HG03175 (cell line): ENCODE data around the gene FAM53A.

Source experiments
- ATAC-seq: cut with Tn5 transposase; IDR thresholded peaks from one replicate; pipeline ENCODE4 v1.9.1; 2021; ENCODE audit warnings: mild to moderate bottlenecking, moderate library complexity; ENCODE audit not compliant: unreplicated experiment

The FAM53A gene

DNA sequence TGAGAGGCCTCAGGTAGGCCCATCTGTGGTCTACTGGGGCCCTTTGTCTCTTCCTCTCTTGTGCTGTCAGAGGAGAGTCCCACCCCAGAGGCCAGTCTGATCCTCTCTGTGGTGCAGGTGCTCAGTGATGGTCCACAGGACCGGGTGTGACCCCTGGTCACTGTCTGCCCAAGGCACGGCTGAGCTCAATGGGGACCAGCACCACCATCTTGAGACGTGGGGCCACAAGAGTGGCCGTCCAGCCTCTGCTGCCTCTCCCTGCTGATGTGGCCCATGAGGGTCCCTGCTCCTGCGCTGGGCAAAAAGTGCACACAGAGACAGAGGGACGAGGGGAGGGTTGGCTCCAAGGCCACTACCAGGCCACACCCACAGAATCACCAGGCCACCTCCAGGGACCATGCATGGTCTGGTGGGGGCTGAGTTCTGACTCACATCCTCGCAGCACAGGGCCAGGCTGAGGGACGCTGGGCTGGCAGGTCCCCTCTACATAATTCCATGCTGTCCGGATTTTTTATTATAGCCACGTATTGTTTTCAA is 88.3 kb downstream of the FAM53A start:
- no peak for ATAC-seq

DNA sequence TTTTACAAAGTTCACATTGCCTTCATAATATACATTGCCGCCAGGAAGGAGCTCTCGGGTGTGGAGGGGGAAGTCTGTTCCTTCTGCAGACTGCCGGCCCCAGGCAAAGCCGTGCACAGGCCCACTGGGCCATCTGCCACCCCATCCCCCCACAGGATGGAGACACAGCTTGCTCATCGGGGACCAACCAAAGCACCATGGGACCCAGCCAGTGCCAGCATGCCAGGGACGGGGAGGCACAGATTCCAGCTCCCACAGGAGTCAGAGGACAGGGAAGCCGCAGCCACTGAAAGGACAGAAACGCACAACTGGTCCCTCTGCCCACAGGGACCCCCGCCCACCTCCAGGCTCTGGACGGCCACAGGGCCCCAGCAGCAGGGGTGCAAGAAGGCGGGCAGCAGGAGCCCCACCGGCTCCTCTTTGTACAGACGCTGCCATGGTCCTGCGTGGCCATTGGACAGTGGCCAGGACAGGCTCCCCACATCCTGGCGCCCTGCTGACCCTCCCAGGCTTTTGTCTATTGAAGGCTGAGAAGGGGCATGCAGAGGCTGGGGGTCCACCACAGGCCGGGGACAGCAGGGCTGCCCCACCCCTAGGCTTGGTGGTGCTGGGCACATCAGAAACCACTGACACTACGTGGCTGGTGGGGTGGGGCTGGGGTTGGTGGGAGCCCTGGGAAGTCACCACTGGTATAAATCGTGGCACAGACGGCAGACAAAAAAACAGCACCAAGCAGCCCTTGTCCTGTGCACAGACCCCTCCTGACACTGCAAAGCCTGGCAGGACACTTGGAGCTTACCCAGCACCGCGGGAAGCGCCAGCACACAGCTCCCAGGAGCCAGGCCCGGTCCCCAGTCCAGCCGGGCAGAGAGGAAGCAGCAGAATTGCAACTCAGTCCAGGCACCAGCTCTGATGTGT is 89.0 kb downstream of the FAM53A start:
- no peak for ATAC-seq

DNA sequence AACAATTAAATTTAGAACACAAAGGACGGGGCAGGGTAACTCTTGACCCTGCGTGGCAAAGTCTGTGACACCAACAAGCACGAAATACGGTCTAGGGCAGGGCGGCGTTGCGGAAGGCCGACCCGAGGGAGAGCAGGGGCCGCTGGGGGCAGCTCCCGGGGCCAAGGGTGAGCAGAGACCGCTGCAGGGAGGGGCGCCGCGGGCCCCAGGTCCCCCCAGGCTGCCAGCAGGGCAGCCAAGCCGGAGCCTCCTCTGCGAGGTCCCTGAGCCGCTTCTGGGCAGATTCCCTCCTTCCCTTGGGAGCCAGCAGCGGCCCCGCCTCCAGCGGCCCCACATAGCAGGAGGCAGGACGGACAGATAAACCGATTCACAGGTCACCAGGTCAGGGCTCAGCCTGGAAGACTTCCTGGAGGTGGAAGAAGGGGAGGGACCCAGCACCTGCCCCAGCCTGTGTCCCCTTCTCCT is 90.2 kb downstream of the FAM53A start:
- no peak for ATAC-seq

DNA sequence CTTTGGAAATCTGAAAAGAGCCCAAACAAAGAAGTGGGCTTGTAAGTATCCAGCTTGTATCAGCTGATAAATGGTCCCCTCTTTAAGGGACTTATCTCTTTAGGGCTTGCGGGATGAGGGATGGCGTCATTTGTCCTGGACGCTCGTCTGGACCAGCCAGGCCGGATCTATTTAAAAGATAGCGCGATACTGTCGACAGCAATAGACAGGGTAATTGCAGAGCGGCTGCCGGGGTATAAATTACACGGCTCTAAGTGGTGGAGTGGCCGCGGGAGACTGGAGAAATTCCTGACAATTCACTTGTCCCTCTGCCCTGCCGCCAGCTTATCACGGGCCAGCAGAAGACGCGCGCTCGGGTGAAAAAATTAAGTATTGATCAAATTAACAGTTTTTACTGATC is 90.7 kb downstream of the FAM53A start:
- no peak for ATAC-seq

DNA sequence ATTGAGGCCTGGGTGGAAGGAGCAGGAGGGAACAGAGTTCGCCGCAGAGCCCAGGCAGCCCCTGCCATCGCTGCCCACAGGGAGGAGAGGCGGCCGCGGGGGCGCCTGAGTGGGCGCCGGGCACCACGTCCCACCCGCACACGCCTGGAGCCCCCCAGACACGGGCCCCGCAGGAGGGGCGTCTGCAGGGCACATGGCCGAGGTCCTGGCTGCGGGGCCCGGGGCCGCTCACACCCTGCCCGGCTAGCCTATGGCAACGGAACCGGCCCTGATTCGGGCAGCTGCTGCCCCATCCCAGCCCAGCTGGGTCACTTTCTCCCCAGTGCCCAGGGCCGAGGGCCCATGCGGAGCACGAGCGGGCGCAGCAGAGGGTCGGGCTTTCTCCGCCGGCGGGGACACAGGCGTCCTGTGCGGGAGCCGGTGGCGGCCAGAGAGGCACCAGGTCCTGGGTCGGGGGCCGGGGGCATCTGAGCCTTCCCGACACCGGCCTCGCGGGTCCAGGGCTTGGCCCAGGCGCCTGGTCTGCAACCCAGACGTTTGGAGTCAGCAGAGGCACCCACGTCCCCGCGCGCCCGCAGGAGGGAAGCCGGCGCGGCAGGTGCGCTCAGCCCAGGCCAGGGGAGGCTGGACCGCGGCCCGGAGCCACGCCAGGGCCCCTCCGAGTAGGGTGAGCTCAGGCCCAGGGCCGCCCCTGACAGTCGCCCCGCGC is 91.2 kb downstream of the FAM53A start:
- no peak for ATAC-seq

DNA sequence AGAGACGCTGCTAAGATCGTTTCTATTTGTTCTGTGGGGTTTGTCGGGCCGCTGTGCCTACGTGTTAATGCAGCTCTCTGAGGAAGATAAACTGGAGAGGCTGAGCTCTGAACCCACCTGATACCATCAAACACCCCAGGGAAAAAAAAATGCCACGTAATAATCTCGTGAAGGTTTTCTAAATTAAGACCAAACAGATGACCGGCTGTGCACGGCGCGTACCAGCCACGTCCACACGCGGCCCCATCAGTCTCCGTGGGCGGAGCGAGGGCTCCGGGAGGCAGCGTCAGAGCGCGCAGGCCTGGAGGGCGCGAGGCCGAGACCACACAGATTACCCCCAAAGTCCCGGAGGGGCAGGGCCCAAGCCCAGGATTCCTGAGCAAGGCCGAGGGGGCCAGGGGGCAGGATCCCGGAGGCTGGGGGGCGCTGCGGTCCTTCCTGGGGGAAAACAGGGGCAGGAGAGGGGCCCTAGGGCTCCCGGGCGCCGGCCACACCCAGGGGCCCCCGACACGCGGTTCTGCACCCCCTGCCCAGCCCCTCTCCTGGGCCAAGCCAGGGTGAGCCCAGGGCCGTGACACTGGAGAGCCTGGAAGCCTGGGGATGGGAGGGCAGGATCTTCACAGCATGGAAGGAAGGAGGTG is 91.9 kb downstream of the FAM53A start:
- ATAC-seq = no peak

DNA sequence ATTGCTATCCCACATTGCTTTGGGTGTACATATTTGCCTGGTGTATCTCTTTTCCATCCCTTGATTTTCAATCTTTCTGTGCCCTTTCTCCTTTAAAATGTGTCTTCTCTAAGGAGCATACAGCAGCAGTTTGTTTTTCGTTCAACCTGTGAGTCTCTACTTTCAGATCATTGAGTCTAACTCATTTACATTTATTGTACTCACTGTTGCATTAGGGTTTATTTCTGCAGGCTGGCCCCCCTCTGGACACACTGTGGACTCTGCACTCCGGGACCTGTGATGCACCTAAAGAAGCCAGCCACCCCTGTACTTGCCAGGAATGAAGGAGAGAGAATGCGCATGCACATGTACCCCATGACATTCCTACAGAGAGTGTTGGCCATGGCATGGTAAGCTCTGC is 93.0 kb downstream of the FAM53A start:
- ATAC-seq = no peak

DNA sequence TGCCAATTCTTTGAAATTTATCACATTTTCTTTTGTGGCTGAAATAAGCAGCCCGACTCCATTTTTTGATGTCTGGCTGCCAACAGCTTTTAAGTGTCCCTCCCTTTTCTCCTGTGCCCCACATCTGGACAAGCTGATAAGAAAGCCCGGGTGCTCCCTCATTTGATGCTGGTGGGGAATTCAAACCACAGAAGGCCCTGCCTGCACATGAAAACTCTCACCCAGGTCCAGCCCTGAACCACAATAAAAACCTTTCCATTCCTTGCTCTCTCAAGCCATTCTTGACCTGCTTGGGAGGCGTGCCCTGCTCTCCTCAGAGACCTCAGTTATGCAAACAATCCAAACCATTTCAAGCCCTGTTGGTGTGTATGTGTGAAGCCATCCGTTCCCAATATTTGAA is 93.9 kb downstream of the FAM53A start:
- no peak for ATAC-seq
